ENCODE data around the gene STXBP5L. TPM values are rescaled to one million over a fixed set of nuclear protein-coding genes. Genes with fewer than 3 reads are reported as not detected.

STXBP5L gene
- total RNA-seq, 4 donors from 2014 or later, result 0.29 to 0.99 (median 0.56) TPM

- H3K4me3 ChIP-seq, result no peak overlapping the region
- DNase-seq (ENCODE audit: extremely low spot score), result no peak
- no peaks in the 10 kb centered on the region for H3K36me3 ChIP-seq
- 100% methylated on average over 2 of the region's 2 CpGs for WGBS
- no peak overlapping the region for H3K27ac ChIP-seq (replicated peaks in 1 of 4)
- no peaks in the 10 kb centered on the region for H3K4me1 ChIP-seq
- no peaks in the 10 kb centered on the region for H3K9me3 ChIP-seq
- intact Hi-C loops (cut with DNase I), result no loop called here
- H3K27me3 ChIP-seq, result no peaks in the 10 kb centered on the region
- TF ChIP-seq POLR2A (IDR thresholded peaks at IDR 0.05; ENCODE audit: low read depth) (no peak), EP300 (IDR thresholded peaks at IDR 0.05) (no peak), POLR2AphosphoS5 (IDR thresholded peaks at IDR 0.05) (no peak)
- TF ChIP-seq, protein P1, sequence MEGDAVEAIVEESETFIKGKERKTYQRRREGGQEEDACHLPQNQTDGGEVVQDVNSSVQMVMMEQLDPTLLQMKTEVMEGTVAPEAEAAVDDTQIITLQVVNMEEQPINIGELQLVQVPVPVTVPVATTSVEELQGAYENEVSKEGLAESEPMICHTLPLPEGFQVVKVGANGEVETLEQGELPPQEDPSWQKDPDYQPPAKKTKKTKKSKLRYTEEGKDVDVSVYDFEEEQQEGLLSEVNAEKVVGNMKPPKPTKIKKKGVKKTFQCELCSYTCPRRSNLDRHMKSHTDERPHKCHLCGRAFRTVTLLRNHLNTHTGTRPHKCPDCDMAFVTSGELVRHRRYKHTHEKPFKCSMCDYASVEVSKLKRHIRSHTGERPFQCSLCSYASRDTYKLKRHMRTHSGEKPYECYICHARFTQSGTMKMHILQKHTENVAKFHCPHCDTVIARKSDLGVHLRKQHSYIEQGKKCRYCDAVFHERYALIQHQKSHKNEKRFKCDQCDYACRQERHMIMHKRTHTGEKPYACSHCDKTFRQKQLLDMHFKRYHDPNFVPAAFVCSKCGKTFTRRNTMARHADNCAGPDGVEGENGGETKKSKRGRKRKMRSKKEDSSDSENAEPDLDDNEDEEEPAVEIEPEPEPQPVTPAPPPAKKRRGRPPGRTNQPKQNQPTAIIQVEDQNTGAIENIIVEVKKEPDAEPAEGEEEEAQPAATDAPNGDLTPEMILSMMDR (IDR thresholded peaks at IDR 0.05), result no peak
Observed at GRCh38 chr3:121473001-121473400, 565.0 kb downstream of the STXBP5L start.

Small RNA genes lying within 50 kb of the gene (small RNA-seq; reads per million reads assigned to genes)
- 0 reads per million in 3 donors for gene MIR5682

Other genes starting within 250 kb of the STXBP5L start
- gene HGD, start 226.0 kb upstream of the STXBP5L start, total RNA-seq, result under 1 TPM in 1 of 4 donors, not detected in 3; 0.69 TPM
- 10 to 100 TPM; 16.9 to 23.9 (median 20.7) TPM for gene RABL3, start 165.7 kb upstream of the STXBP5L start, total RNA-seq
- gene GTF2E1, start 165.5 kb upstream of the STXBP5L start, total RNA-seq, result 10 to 100 TPM in 3 of 4 donors, 1 to 10 TPM in 1; 9.4 to 18.2 (median 13.9) TPM

Measured in esophagus muscularis mucosa (tissue), 4 donors.